Measurements from ENCODE around the gene LINC01488.
A peak's percentile ranks its signal among the peaks of the same experiment; 100 is the strongest.

LINC01488 gene

GRCh38 chr11:69481393-69481844, at the start of gene LINC01488:
Gene LINC01488, plus strand, starts transcription at chr11:69481663.
- no peak for DNase-seq

- DNase-seq = no peak
Observed at GRCh38 chr11:69431893-69432738, 49.3 kb upstream of the LINC01488 start.

DNA sequence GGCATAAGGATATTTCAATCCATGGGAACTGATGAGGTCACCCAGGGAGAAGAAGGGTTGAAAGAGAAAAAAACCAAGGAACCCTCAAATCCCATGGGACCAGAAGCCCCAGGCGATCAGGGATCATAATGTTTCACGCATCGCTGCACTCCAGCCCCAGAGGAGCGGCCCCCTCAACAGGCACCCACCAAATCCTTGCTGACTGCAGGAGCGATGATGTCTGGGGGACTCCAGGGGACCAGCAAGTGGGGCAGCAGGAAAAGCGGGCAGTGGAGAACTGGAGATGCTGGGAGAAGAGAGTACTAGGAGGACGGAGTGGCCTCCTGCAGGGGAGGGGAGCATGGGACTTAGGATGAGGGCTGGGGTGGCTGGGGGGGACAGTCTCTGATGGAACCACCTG, 47.7 kb upstream of the LINC01488 start:
- no peak for DNase-seq

GRCh38 chr11:69434471-69434931, 47.0 kb upstream of the LINC01488 start:
- no peak for DNase-seq

GRCh38 chr11:69435161-69435986, 46.1 kb upstream of the LINC01488 start:
- no peak for DNase-seq

- no peak for DNase-seq
Observed at GRCh38 chr11:69436041-69436982, 45.2 kb upstream of the LINC01488 start.

- no peak for DNase-seq
Observed at GRCh38 chr11:69437001-69437875, 44.2 kb upstream of the LINC01488 start.

- no peak for DNase-seq
Observed at GRCh38 chr11:69437876-69438205, 43.6 kb upstream of the LINC01488 start.

GRCh38 chr11:69438286-69438920, 43.1 kb upstream of the LINC01488 start:
- DNase-seq = no peak

GRCh38 chr11:69439127-69439526, 42.3 kb upstream of the LINC01488 start:
- no peak for DNase-seq

GRCh38 chr11:69439651-69440464, 41.6 kb upstream of the LINC01488 start:
- no peak for DNase-seq

GRCh38 chr11:69440876-69441275, 40.6 kb upstream of the LINC01488 start:
- DNase-seq = no peak

- no peak for DNase-seq
Observed at GRCh38 chr11:69442012-69442806, 39.3 kb upstream of the LINC01488 start.

- DNase-seq = no peak
Observed at GRCh38 chr11:69442807-69443137, 38.7 kb upstream of the LINC01488 start.

GRCh38 chr11:69443138-69443967, 38.1 kb upstream of the LINC01488 start:
- DNase-seq = peak; percentile 80

DNA sequence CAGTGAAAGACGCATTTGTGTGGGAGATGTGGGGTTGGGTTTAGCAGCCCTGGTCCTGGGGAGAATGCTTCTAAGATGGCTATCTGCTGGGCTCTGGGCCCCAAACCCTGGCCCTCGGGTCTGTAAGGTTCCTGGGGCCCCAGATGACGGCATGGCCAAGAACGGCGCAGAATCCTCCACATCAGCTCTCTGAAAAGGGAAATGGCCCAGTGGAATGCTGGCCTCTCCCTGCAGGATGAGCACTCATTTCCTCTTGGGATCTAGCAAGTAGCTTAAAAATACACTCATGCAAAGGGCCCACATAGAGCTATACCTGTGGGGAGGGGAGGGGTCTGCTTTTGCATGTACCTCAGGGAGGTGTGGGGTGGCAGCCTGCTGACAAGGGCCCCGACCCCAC, 37.5 kb upstream of the LINC01488 start:
- no peak for DNase-seq

DNA sequence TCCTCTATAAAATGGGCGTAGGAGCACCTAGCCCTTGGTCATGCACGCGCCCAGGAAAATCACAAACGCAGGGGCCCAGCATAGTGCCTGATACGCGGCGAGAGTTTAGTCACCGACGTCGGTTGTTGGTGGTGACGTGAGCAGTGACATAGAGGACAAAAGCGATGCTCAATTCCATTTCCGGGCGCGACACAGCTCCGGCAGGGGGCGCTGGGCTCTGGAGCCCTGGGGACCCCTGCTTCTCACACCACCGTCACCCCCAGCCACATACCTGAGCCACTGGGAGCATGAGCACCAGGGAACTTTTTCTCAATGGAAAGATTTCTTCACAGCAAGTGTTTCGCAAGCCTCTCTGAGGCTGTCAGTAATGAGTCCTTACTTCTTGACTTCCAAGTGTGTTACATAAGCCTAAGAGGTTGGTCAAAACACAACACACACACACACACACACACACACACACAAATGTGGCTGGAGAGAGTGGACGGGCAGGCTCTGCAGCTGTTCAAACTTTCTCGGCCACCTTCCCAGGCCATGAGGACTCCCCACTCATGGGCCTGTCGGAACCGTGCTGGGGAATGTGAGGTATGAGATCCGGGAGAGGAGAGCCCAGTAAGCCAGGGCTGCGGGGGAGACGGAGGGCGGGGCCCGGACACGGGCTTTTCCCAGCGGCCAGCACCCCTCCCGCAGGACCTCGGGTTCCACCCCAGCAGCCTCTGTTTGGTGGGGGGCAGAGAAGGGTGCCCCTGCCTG, 36.9 kb upstream of the LINC01488 start:
- peak; percentile 45 for DNase-seq

DNA sequence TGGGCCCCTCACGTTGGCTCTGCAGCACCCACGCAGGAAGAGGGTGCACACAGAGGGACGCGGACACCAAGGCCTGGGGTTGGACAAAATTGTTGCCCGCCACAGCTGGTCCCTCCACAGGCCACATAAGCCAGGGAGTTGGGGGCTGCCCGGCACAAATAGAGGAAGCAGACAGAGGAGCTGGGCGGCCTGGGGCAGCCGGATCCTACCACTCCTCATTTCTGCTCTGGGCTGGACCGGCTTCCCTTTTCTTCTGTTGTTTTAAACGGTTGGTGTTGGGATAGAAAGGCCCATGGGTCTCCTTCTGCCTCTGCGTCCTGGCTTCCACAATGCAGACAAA, 36.4 kb upstream of the LINC01488 start:
- no peak for DNase-seq
